ENCODE results near the gene MYLIP. TPM values are rescaled to one million over a fixed set of nuclear protein-coding genes. Genes with fewer than 3 reads are reported as not detected.

The MYLIP gene
- total RNA-seq, 4 donors from 2014 or later, result 49.9 to 131 (median 79.3) TPM

DNA sequence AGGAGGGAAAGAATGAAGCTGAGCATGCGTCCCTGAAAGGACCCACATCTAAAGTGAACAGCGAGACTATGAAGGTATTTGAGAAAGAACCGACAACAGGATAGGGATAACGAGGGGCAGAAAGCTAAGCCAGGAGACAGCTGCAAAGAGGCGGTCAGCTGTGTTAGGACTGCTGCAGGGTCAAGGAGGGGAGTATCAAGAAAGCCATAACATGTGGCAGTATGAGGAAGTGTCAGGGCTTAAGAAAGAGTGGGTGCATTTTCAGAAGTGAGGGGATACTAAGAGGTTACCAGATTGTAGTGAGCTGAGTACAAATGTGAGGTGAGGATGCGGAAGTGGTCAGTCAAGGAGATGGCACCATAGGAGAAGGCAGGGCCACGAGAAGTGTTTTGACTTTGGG, 21.2 kb downstream of the MYLIP start:
- TF ChIP-seq, protein P1, sequence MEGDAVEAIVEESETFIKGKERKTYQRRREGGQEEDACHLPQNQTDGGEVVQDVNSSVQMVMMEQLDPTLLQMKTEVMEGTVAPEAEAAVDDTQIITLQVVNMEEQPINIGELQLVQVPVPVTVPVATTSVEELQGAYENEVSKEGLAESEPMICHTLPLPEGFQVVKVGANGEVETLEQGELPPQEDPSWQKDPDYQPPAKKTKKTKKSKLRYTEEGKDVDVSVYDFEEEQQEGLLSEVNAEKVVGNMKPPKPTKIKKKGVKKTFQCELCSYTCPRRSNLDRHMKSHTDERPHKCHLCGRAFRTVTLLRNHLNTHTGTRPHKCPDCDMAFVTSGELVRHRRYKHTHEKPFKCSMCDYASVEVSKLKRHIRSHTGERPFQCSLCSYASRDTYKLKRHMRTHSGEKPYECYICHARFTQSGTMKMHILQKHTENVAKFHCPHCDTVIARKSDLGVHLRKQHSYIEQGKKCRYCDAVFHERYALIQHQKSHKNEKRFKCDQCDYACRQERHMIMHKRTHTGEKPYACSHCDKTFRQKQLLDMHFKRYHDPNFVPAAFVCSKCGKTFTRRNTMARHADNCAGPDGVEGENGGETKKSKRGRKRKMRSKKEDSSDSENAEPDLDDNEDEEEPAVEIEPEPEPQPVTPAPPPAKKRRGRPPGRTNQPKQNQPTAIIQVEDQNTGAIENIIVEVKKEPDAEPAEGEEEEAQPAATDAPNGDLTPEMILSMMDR (IDR thresholded peaks at IDR 0.05), result no peak
- TF ChIP-seq EP300 (IDR thresholded peaks at IDR 0.05), result no peak
- no peak for TF ChIP-seq POLR2AphosphoS5 (IDR thresholded peaks at IDR 0.05)
- TF ChIP-seq POLR2A (IDR thresholded peaks at IDR 0.05), result no peak
- peaks cover 0 to 57% of the 10 kb centered on the region in 2 donors for H3K36me3 ChIP-seq
- WGBS, 2 donors (ENCODE audit: low coverage in 1 of 2), result 91 to 92% methylated on average over 6 to 7 of the region's 7 CpGs
- H3K9me3 ChIP-seq, result no peaks in the 10 kb centered on the region
- no peaks in the 10 kb centered on the region for H3K27me3 ChIP-seq
- H3K27ac ChIP-seq, result no peak overlapping the region
- H3K4me1 ChIP-seq, result peaks cover 0 to 37% (median 6%) of the 10 kb centered on the region in 3 donors
- ATAC-seq, result no peak
- no peak overlapping the region for H3K4me3 ChIP-seq

DNA sequence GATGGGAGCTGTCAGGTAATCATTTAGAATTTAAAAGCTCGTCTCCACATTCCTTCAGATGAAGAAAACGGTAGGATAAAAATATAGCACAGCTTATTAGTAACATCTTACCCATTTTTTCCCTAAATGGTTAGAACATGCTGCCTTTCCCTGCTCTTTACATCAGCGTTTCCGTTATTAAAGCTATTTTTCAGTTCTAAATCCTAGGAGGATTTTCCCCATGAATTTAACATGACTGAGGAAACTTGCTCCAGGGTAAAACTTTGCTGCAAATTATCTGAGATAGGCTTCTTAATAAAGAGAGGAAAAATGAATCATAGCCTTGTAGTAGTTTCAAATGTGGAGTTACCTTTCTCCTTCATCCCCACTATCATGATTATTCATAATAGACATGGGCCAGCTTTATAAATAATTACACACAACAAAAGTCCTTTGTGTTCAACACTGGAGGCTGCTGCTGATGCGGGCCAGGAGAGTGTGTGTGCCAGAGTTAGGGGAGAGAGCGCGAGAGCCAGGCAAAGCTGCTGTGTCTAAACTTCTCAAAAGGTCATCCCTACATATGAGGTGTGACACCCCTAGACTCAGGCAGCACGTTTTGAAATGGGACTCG, 24.4 kb downstream of the MYLIP start:
- WGBS, 2 donors (ENCODE audit: low coverage in 1 of 2), result 79 to 89% methylated on average over 7 to 8 of the region's 9 CpGs
- no peak for ATAC-seq
- H3K9me3 ChIP-seq, result no peaks in the 10 kb centered on the region

DNA sequence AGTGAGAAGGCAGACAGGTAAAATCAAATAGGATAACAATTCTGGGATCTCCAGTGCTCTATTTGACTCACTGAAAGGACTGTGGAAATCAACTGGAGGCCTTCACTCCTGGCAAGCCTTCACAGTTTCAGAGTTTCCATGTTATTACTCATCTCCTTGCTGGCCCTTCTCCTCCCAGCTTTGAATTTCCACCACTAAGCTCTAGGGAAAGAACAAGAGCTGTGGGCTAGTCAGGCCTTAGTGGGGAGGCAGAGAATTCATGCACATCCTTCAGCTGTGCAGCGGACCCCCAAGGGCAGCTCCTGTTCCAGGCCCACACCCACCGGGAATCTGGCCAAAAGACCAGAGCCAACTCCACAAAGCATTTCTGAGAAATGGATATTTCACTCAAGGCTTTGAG, 26.0 kb downstream of the MYLIP start:
- 33% methylated on average over 2 of the region's 2 CpGs; no CpG with 5 or more reads in 1 of the 2 donors for WGBS, 2 donors (ENCODE audit: low coverage in 1 of 2)
- no peak overlapping the region for H3K4me3 ChIP-seq
- no peak overlapping the region for H3K27ac ChIP-seq
- H3K27me3 ChIP-seq, result no peaks in the 10 kb centered on the region
- TF ChIP-seq POLR2A (IDR thresholded peaks at IDR 0.05) (no peak), EP300 (IDR thresholded peaks at IDR 0.05) (no peak), POLR2AphosphoS5 (IDR thresholded peaks at IDR 0.05) (no peak)
- TF ChIP-seq, protein P1 (IDR thresholded peaks at IDR 0.05), result no peak
- H3K36me3 ChIP-seq, result peaks cover 0 to 22% of the 10 kb centered on the region in 2 donors
- H3K4me1 ChIP-seq, result peaks cover 0 to 15% (median 0%) of the 10 kb centered on the region in 3 donors
- no peaks in the 10 kb centered on the region for H3K9me3 ChIP-seq
- peak; percentile 84 for ATAC-seq

More for the DNA sequence above, 24.4 kb downstream of the MYLIP start:
- Histone ChIP-seq H3K36me3 (peaks cover 0 to 25% of the 10 kb centered on the region in 2 donors), H3K27me3 (no peaks in the 10 kb centered on the region), H3K27ac (no peak overlapping the region), H3K4me1 (peaks cover 0 to 15% (median 0%) of the 10 kb centered on the region in 3 donors), H3K4me3 (no peak overlapping the region)
- TF ChIP-seq POLR2AphosphoS5 (IDR thresholded peaks at IDR 0.05) (no peak), POLR2A (IDR thresholded peaks at IDR 0.05) (no peak), EP300 (IDR thresholded peaks at IDR 0.05) (no peak)
- TF ChIP-seq, protein P1 (IDR thresholded peaks at IDR 0.05), result no peak

DNA sequence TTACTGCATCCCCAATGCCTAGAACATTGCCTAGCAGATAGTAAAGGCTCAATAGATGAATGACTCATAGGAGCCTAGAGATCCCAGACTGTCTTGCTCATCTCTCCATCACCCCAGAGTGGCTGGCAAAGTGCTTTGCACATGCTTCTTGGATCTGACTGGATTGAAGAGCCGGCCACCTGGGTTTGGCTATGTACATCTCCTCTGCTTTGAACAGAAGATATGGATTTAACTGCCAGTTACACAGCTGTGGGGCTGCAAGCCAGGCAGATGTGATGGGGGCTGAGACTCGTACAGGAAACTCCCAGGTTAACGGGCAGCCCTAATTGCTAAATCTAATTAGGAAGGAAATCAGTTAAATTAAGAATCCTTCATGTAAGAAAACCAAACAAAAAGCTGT, 28.6 kb downstream of the MYLIP start:
- Histone ChIP-seq H3K27me3 (no peaks in the 10 kb centered on the region), H3K4me1 (peaks cover 0 to 15% (median 0%) of the 10 kb centered on the region in 3 donors), H3K36me3 (no peaks in the 10 kb centered on the region), H3K9me3 (no peaks in the 10 kb centered on the region), H3K4me3 (no peak overlapping the region), H3K27ac (no peak overlapping the region)
- no peak for ATAC-seq
- TF ChIP-seq POLR2A (IDR thresholded peaks at IDR 0.05), result no peak
- no peak for TF ChIP-seq POLR2AphosphoS5 (IDR thresholded peaks at IDR 0.05)
- TF ChIP-seq EP300 (IDR thresholded peaks at IDR 0.05), result no peak
- 56 to 69% methylated on average over 2 to 3 of the region's 3 CpGs for WGBS, 2 donors (ENCODE audit: low coverage in 1 of 2)

DNA sequence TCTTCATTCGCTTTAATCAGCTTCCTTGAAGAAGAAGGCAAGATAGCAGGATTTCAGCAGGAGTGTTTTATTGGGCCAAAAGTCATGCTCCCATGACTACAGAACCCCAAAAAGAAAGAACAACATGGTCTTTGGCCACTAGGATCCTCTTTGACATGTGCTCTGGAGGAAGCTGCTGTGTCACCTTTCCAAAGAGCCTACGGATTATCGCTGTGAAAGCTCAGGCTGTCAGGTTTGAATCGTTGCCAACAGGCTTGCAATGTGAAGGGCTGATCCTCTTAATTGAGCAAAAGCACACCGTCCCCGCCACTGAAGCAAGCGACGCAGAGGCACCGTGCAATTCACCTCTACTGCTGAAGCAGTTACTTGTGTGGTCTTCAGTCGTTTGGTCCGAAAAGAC, 29.0 kb downstream of the MYLIP start:
- Histone ChIP-seq H3K36me3 (no peaks in the 10 kb centered on the region), H3K27ac (no peak overlapping the region), H3K4me1 (peaks cover 0 to 15% (median 0%) of the 10 kb centered on the region in 3 donors), H3K27me3 (no peaks in the 10 kb centered on the region), H3K9me3 (no peaks in the 10 kb centered on the region), H3K4me3 (no peak overlapping the region)
- no peak for ATAC-seq
- TF ChIP-seq, protein P1 (IDR thresholded peaks at IDR 0.05), result no peak
- TF ChIP-seq EP300 (IDR thresholded peaks at IDR 0.05) (no peak), POLR2AphosphoS5 (IDR thresholded peaks at IDR 0.05) (peak; percentile 15), POLR2A (IDR thresholded peaks at IDR 0.05) (no peak)
- 41 to 45% methylated on average over 11 of the region's 11 CpGs for WGBS, 2 donors (ENCODE audit: low coverage in 1 of 2)

Data from gastroesophageal sphincter (tissue), 4 donors.